IPS DF 6.9 (cell line): ENCODE measurements around the gene PIEZO1.

Source experiments
- DNase-seq: peaks from one replicate; pipeline ENCODE4 v3.0.0-alpha.2; 2013; ENCODE audit warnings: low read depth, low spot score
- H3K27ac ChIP-seq: one replicate; pipeline ENCODE4 v1.5.1; 2013; ENCODE audit warnings: low read length, control low read depth
- H3K27me3 ChIP-seq: 2 replicates; pipeline ENCODE4 v1.6.1; 2013; ENCODE audit warnings: mild to moderate bottlenecking, low read length; ENCODE audit not compliant: control insufficient read depth, insufficient read depth
- H3K36me3 ChIP-seq: 2 replicates; pipeline ENCODE4 v1.6.1; 2013; ENCODE audit warnings: low read length; ENCODE audit not compliant: control insufficient read depth, insufficient read depth
- H3K4me1 ChIP-seq: 2 replicates; pipeline ENCODE4 v1.6.1; 2013; ENCODE audit warnings: low read length; ENCODE audit not compliant: control insufficient read depth, insufficient read depth
- H3K4me3 ChIP-seq: 2 replicates; pipeline ENCODE4 v1.5.1; 2013; ENCODE audit warnings: mild to moderate bottlenecking, low read length
- H3K9me3 ChIP-seq: 2 replicates; pipeline ENCODE4 v1.6.1; 2013; ENCODE audit warnings: low read length, inconsistent platforms; ENCODE audit not compliant: control insufficient read depth, insufficient read depth
- WGBS: extraction: QIAGEN DNeasy Blood & Tissue Kit; methylation state at CpG from one replicate; pipeline ENCODE4 v1.1.7; 2013; ENCODE audit warnings: mixed read lengths, missing lambda C conversion rate; ENCODE audit not compliant: insufficient read length, insufficient coverage; 5-methylcytosine and 5-hydroxymethylcytosine counted together

Gene PIEZO1

GRCh38 chr16:88739139-88739976, 45.7 kb downstream of the PIEZO1 start:
- no peak overlapping the region for H3K4me3 ChIP-seq
- H3K27me3 ChIP-seq, result no peaks in the 10 kb centered on the region
- peaks cover 12% of the 10 kb centered on the region for H3K36me3 ChIP-seq
- H3K27ac ChIP-seq, result no peak overlapping the region
- no peaks in the 10 kb centered on the region; the same call in 1 of the 2 replicates for H3K4me1 ChIP-seq
- no CpG with 5 or more reads among the region's 22 CpGs for WGBS
- H3K9me3 ChIP-seq, result no peaks in the 10 kb centered on the region
- no peak for DNase-seq

- Histone ChIP-seq H3K36me3 (peaks cover 19% of the 10 kb centered on the region), H3K27ac (no peak overlapping the region), H3K4me3 (no peak overlapping the region), H3K4me1 (no peaks in the 10 kb centered on the region; the same call in 1 of the 2 replicates), H3K27me3 (no peaks in the 10 kb centered on the region), H3K9me3 (no peaks in the 10 kb centered on the region)
- WGBS, result no CpG with 5 or more reads among the region's 41 CpGs
- DNase-seq, result no peak
These were observed 46.6 kb downstream of the PIEZO1 start for GRCh38 chr16:88738151-88739084.

GRCh38 chr16:88737298-88738150, 47.5 kb downstream of the PIEZO1 start:
- H3K27me3 ChIP-seq, result no peaks in the 10 kb centered on the region
- no CpG with 5 or more reads among the region's 54 CpGs for whole genome bisulfite sequencing
- peaks cover 19% of the 10 kb centered on the region for H3K36me3 ChIP-seq
- no peaks in the 10 kb centered on the region; the same call in 1 of the 2 replicates for H3K4me1 ChIP-seq
- H3K9me3 ChIP-seq, result no peaks in the 10 kb centered on the region
- DNase-seq, result no peak
- no peak overlapping the region for H3K27ac ChIP-seq
- H3K4me3 ChIP-seq, result no peak overlapping the region

GRCh38 chr16:88736496-88736895, 48.5 kb downstream of the PIEZO1 start:
- H3K9me3 ChIP-seq, result no peaks in the 10 kb centered on the region
- peaks cover 19% of the 10 kb centered on the region for H3K36me3 ChIP-seq
- H3K4me3 ChIP-seq, result no peak overlapping the region
- WGBS, result no CpG with 5 or more reads among the region's 21 CpGs
- no peaks in the 10 kb centered on the region; the same call in 1 of the 2 replicates for H3K4me1 ChIP-seq
- H3K27me3 ChIP-seq, result no peaks in the 10 kb centered on the region
- DNase-seq, result no peak
- no peak overlapping the region for H3K27ac ChIP-seq

- H3K27me3 ChIP-seq, result no peaks in the 10 kb centered on the region
- peaks cover 19% of the 10 kb centered on the region for H3K36me3 ChIP-seq
- WGBS, result no CpG with 5 or more reads among the region's 21 CpGs
- no peaks in the 10 kb centered on the region; the same call in 1 of the 2 replicates for H3K4me1 ChIP-seq
- no peak for DNase-seq
- H3K4me3 ChIP-seq, result no peak overlapping the region
- H3K9me3 ChIP-seq, result no peaks in the 10 kb centered on the region
- H3K27ac ChIP-seq, result no peak overlapping the region
These were observed 48.9 kb downstream of the PIEZO1 start for GRCh38 chr16:88736088-88736487.

- Histone ChIP-seq H3K4me1 (no peaks in the 10 kb centered on the region; the same call in 1 of the 2 replicates), H3K9me3 (no peaks in the 10 kb centered on the region), H3K27ac (no peak overlapping the region), H3K4me3 (no peak overlapping the region), H3K27me3 (no peaks in the 10 kb centered on the region), H3K36me3 (peaks cover 19% of the 10 kb centered on the region)
- WGBS, result no CpG with 5 or more reads among the region's 10 CpGs
- DNase-seq, result no peak
These were observed 49.4 kb downstream of the PIEZO1 start for GRCh38 chr16:88735616-88736015.

GRCh38 chr16:88735121-88735520, 49.9 kb downstream of the PIEZO1 start:
- Histone ChIP-seq H3K36me3 (peaks cover 19% of the 10 kb centered on the region), H3K9me3 (no peaks in the 10 kb centered on the region), H3K4me1 (no peaks in the 10 kb centered on the region; the same call in 1 of the 2 replicates), H3K4me3 (no peak overlapping the region), H3K27me3 (no peaks in the 10 kb centered on the region), H3K27ac (no peak overlapping the region)
- WGBS, result no CpG with 5 or more reads among the region's 16 CpGs
- no peak for DNase-seq

- no peak for DNase-seq
- Histone ChIP-seq H3K4me1 (no peaks in the 10 kb centered on the region; the same call in 1 of the 2 replicates), H3K36me3 (peaks cover 19% of the 10 kb centered on the region), H3K4me3 (no peak overlapping the region), H3K27ac (no peak overlapping the region), H3K27me3 (no peaks in the 10 kb centered on the region), H3K9me3 (no peaks in the 10 kb centered on the region)
- WGBS, result no CpG with 5 or more reads among the region's 23 CpGs
These were observed 50.7 kb downstream of the PIEZO1 start for GRCh38 chr16:88734361-88734728.

GRCh38 chr16:88733630-88734360, 51.2 kb downstream of the PIEZO1 start:
- Histone ChIP-seq H3K4me1 (no peaks in the 10 kb centered on the region; the same call in 1 of the 2 replicates), H3K27me3 (no peaks in the 10 kb centered on the region), H3K27ac (no peak overlapping the region), H3K36me3 (peaks cover 19% of the 10 kb centered on the region), H3K4me3 (no peak overlapping the region), H3K9me3 (no peaks in the 10 kb centered on the region)
- DNase-seq, result no peak
- no CpG with 5 or more reads among the region's 27 CpGs for WGBS
